ENCODE data around the gene EPB41L4A.

The EPB41L4A gene

DNA sequence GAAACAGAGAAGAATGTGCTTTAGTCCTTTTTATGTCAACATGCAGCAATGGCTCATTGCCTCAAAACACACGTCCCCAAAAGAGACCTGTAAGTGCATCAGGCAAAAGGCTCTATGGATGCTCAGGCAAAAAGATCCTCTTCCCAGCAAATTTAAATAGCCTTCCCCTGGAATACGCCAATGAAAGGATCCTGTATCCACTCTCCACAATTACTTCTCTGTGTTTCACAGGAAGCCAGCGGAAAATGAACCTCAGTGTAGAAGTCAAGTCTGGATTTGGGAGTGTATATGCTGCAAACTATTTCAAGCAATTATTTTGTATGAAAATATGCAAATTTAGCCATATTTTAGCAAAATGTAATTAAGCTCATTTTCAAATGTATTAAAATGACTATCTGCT lies 217.9 kb downstream of the EPB41L4A start:
- no peak for DNase-seq

DNA sequence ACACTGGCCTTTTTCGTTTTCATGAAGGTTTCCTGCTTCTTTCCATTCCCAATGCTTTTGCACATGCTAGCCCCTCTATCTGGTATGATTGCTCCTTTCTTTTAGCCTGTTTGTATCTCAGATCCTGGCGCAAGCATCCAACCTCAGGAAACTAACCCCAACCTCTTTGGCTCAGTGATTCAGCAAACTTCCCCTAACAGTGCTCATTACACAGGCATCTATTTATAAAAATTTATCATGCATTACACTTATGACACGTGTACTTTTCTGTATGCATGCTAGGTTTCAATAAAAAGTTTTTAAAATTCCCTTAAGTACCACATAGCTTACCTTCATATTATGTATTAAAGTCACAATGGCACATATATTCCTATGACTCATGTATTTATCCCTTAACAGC lies 218.9 kb downstream of the EPB41L4A start:
- DNase-seq = no peak

DNA sequence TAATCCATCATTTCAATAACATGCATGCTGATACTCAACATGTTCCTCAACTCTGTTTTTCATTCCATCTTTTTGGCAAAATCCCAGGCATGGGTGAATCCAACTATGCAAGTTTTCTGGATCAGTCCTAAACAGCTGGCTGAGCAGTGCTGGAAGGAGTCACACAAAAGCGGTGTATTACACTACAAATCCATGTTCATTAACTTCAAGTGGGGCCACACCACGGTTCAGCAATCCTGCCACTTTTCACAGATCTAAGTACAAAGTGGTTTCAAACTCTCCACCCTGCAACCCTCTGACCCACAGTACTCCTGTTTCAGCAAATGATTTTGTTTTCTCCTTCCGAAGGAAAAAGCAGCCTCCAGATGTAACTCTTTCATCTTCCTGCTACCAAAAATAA lies 222.5 kb downstream of the EPB41L4A start:
- no peak for DNase-seq

DNA sequence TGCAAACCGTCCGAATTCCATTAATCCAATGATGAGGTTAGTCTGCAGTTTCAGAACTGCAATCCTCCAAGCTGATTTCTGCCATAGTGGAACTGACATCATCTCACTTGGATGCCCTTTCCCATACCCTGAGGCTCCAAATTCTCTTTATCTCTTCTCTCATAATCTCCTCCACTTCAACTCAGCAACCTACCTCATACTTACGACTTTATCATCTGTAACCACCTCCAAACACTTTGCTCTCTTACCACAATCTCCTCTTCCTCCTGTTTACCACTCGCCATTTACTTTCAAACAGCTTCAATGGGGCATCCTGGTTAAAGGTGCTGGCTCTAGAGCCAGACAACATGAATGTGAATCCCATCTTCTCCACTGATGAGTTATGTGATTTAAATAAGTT lies 223.2 kb downstream of the EPB41L4A start:
- DNase-seq = no peak

DNA sequence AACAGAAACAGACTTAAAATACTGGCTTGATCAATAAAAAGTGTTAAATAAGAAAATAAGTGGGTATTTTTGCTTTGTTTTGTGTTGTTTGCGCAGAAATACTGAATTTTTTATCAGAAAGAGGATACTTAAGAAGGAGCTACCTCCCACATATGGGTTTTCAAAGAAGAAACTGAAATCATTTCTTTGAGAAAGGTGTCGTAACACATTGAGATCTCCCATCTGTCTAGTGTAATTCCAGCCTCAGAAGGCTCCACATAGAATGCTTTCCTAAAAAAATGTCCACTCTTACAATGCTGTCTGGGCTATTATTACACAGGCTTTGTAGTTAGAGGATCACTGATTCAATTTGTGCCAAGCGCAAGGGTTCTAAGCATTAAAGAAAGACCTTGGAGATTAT lies 226.2 kb downstream of the EPB41L4A start:
- no peak for DNase-seq

DNA sequence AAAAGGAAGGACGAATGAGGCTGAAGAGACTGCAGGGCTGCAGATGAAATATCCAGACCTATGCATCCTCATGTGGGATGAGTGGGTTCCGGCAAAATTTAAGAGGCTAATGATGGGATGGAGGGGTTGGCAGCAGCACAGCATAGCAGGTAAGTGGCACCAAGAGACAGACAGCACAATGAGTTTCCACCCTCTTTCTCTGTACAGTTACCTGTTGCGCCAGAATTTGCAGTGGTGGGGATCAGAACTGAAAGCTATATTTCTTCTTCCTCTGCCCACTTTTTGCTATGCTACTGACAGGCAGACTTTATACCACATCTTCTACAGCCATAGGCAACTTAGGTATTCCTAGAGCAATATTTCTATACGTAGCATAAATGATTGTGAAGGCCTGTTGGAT lies 227.0 kb downstream of the EPB41L4A start:
- DNase-seq = no peak

DNA sequence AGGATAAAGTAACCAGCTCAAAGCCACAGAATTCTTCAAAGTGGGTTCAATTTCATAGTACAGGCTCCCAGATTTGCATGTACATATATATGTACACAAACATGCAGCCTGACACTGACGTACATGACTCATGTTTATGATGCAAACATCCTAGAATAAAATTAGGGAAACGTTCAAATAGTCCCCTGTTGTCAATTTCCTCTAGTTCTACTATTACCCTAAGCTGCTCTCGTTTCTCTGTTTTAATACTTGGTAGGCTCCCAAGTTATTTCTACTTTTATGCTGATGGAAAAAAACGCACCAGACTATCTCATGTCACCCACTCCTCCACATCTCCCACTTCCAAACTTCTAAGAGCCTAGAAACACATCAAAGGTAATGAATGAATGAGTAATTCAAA lies 229.7 kb downstream of the EPB41L4A start:
- DNase-seq = no peak

DNA sequence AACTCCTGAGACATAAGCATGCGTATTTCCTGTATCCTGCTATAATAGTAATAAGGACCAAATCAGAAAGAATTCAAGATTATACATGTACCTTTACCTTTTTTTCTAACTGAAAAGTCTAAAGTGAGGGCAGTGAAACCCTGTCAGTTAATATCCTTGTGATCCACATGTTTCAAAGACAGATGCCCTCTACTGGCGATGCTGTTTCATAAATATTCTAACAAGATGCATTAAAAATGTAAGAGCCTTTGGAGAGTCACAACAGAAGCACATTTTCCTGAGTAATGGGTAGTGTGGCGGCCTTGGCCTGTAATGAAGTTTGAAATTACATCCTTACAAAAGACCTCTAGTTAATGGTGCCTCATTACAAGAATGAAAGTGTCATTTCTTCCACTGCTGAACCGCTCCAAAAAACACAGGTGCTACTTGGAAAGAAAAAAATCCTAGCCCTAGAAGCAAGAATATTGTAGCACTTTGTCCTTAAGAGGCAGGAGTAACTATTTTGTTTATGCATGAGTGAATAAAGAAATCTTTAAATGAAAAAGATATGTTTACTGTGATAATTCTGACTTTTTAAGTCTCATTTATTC lies 232.6 kb downstream of the EPB41L4A start:
- DNase-seq = no peak

DNA sequence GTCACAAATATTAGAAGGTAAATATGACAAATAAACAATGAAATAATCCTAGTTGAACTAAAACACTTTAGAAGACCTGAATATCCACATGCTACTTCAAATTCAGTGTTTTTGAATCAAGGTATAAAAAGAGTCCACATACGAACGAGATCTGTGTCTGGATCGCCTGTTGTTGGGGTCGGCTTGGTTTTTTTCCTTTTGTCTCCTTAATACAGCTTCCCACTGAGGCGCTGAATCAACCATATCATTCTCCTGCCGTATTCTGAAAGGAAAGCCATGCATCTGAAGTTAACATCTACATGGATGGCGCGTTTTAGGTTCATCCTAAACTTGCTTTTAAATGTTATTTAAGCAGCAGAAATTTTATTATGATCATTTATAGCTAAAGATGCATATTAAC lies 235.2 kb downstream of the EPB41L4A start:
- no peak for DNase-seq

DNA sequence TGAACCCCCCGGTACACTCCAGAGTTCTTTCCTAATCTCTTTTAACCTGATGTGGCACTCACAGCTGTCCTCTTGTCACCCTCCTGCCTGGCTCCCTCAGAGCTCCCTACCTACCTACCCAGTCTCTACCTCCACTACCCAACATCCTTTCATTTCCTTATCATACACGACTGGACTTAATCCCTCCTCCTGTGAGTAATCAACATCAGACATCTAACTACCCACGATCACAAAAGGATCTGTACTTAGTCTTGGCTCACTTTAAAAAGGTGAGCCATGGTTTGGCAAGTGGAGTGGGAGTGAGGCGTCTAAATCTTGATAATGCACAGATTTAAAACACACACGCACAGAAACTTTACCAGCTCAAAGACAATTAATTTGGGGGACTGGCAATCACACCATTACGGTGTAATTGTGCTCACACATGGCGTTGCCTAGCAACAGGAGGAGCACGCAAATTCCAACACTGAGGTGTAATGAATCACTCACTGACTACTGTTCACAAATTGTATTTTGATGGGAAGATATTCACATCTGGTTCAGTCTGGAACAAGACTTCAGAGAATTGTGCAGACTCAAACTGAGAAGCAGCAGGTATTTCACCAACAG lies 235.9 kb downstream of the EPB41L4A start:
- no peak for DNase-seq

DNA sequence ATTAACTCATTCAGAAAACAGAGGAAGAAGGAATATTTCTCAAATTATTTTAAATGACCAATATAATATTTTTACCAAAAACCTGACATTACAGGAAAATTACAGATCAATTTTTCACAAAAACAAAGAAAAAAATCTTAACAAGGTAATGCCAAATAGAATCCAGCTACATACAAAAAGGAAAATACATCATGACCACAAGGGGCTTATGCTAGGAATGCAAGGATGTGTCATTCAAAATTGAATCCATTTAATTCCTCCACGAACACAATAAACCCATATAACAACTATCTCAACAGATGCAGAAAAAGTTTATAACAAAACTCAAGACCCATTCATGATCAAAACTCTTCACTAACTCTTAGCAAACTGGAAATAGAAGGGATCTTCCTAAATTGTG lies 239.8 kb downstream of the EPB41L4A start:
- no peak for DNase-seq

DNA sequence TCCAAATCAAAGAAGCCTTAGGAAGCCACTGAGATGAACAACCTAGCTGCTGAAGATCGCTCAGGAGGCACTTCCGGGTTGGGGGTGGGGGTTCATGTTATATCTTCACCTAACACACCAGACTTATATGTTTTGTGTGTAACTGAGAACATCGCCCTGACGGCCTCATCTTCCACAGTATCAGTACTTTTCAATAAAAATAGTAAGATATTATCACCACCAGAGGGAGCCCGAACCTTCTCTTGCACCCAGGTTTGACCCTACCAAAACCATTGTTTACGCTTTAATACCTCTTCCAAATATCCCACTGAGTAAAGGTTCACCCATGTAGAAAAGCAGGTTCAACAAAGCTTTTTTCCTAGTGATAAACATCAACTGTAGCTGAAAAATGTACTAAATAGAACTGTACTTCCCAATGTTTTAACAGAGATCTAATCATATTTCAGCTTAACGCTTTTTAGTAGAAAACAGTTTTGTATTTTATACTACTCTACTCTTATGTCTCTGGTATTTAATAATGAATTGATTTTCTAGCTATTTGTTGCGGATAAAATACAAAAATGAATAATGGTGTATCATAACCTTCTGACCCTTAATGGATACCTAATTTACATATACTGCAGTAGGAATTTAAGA lies 244.0 kb downstream of the EPB41L4A start:
- DNase-seq = peak; percentile 7

DNA sequence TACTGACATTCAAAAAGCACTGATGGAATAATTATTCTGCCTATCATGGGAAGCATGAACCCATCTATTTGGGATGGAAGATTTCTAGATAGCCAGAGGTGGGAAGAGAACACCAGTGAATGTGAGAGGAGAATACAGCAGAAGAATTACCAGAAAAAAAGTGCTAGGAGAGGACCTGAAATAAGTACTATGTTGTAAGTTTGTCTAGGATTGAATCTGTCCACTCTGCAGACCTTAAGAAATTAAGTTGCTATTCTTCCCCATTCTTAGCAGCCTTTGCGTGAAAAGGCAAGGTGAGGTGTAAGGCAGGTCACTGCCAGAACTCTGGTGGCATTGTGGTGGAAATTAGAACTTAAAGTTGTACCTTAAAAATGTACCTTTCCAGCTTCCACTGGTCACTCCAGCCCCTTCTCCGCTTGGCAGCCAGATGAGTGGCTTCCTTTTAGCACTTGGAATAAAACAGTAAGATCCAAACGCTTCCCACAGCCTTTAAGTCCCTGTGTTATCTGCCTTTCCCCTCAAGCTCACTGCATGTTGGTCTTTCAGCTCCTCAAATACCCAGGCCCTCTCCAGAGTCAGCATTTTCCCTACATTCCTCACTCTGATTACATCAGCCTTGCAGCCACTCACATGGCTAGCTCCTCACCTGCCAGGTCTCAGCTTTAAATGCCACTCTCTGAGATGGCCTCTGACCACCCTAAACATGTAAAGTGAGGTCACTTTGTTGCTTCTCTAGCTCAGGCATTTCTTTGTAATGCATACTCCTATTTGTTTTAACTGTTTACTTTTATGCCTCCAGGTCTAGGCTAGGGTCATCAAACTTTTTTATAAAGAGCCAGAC lies 253.0 kb downstream of the EPB41L4A start:
- DNase-seq = no peak

DNA sequence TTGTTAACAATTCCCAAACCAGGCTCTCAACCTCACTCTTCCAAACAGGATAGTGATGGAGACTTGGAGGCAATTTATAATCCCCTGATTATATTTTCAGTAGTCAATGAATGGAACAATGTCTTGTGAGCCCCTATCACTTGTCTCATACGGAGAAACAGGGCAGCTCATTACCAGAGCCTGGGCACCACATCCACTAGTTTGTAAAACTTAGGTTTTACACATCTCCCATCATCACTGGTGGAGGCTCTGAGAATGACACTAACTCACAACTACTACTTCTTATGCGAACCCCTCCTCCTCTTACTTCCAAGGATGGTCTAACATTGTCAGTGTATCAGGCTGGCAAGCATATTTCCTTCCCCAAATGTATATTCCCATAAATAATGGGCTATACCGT lies 253.7 kb downstream of the EPB41L4A start:
- DNase-seq = no peak

DNA sequence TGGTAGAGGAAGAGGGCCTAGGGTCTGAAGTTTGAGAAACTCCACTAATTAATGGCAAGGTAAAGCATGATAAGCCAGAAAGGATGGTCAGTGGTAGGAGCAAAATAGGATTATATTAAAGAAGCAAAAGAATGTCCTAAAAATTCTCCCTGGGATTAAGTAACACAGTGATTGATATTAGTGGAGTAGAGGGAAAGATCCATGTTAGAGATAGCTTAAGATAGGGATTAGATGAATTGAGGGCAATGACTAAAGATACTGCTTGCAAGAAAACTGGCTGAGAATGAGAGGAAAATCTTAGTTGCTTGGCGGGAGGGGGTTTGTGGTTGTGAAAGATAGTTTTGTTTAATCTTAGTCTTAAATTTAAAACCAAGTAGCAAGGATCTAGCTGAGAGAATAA lies 255.6 kb downstream of the EPB41L4A start:
- DNase-seq = no peak

DNA sequence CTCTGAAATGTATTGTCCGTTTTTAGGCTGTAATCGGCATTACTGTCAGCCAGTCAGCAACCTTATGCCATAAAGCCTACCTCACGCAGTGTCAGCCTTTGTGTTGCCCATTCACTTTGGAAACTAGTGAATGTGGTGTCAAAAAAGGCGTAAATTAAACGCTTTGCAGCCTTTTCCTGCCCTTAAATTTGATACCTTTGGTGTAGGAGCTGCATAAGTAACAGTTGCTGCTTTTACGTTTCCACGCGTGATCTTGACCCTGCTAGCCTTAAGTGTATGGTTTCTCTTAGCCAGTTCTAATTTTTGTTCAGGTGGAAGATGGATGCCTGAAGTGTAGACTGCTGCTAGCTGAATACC lies 257.7 kb downstream of the EPB41L4A start:
- DNase-seq = no peak

DNA sequence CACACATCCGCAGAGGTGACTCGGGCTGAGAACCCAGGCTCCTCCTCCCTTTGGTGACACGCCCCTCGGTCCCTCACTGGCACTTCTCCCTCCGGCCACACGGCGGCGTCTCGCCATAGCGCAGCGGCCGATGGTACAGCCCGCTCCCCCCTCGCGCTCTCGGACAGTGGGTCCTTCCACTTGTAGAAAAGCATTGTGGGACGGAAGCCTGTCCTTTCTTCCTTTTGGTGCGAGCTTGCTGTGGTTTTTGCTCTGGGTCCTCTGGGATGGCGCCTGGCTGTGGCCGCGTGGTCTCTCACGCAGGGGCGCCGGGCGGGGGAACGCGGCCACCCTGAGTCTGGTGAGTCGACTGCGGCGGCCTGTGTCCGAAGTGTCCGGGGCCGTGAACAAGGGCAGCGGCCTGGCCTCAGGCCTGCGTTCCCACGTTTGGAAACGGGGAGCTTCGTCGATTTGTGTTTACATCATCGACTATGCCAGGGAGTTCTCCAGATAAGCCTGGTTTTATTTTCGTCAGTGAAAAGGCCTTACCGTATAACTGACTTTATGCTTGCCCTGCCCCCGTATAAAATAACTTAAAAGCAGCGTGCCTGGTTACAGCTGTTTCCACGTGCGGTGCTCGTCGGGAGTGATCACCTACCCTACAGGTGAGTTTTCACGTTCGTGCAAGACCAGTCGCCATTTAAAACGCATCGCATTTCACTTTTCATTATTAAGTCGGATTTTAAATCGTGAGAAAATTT lies 258.3 kb downstream of the EPB41L4A start:
- DNase-seq = peak; percentile 77

DNA sequence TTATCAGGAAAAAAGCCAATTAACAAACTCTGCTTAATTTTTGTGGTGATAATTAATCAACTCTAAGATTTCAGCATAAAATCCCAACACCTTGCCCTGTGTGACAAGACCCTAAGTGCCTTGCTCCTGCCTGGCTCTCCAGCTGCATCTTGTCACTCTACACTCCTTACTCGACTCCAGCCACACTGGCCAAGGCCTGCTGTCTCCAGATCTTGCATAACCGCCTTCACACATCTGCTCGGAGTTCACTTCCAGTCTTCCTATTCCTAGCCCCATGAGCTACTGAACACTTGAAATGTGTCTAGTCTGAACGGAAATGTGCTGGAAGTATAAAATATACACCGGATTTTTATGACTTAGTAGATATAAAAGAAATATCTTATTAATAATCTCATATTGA lies 259.6 kb downstream of the EPB41L4A start:
- DNase-seq = no peak

DNA sequence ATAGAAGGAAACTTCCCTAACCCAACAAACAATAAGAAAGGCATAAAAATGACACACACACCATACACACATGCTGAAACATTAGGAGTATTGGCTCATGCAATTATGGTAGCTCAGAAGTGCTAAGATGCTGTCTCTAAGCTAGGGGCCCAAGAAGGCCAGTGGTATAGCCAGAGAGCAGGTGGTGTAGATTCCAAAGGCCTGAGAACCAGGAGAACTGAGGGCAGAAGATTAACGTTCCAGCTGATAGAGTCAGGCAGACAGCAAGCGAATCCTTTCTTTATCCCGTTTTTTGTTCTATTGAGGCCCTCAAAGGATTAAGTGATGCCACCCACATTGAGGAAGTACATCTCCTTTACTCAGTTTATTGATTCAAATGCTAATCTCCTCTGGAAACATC lies 262.9 kb downstream of the EPB41L4A start:
- no peak for DNase-seq

DNA sequence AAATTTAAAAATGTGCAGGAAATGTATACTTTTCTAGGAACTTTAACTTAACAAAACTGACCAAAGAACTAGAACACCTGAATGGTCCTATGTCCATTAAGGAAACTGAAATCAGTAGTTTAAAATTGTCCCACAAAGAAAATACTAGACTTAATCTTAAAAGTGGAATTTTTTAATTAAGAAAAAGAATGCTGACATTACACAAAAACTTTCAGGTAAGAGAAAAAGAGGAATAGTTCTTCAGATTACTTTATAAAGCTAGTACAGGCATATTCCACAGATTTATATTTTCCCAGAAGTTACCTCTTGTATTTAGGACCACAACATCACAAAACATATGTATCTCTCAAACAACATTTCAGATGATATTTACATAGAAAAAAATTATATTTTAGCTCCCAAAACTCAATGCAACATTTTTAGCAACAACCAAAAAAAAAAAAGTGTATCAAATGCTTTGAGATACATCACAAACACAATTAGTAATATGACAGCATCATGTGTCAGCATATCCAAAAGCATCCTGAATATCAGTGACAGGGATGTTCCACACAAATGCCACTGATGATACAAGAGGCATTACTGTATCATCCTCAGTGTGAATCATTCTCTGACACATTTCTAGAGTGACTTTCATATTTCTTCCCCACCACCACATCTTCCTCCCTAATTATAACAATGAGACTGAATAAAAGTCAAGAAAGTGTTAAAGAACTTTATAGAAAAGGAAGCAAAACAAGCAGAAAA lies 264.0 kb downstream of the EPB41L4A start:
- DNase-seq = no peak

DNA sequence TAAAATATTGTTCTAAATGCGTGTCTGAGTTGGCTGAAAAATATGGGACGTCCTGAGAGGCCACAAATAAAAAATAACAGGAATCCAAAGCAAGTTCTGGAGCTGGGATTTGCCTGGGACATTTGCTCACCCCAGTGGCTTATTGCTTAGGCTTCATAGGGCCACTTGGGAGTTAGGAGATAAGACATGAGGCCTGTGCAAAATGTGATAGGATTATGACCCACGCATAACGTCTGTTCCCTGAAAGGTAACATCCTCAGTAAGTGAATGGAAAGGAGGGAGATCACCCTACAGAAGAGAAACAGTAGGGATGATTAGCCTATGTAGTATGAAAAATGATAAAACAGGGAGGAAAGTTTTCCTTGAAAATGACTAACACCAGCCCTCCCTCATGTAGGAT lies 269.4 kb downstream of the EPB41L4A start:
- DNase-seq = no peak

Data from NCI-H1092 (cell line).